GOT3 (cell line): ENCODE results near the gene TCL1B.
"Not testable (repeated sequence)": the region's sequence is repeated elsewhere in the genome, so short reads cannot be mapped to it uniquely, and the experiment has no call there.

Source experiments
- DNase-seq: peaks from one replicate; lab custom pipeline; 2025; ENCODE audit warnings: mixed read lengths; lab: John Stamatoyannopoulos, UW

Gene TCL1B

DNA sequence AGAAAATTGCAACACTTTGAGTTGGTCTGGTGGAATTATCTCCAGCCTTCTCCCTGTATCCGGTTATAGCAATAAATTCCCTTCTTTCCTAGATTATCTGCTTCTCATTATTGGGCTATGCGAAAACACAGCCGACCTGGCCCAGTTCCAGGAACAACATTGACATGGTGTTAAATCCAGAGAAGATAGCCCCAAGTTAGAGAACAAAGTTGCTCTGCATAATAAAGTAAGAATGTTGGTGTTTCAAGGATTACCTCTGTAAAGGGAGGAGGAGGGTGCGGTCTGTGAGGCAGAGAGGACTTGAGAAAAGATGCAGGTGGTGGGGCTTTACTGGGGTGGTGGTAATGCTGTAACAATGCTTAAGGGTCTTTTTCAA, 15.6 kb downstream of the TCL1B start:
- no peak for DNase-seq

DNA sequence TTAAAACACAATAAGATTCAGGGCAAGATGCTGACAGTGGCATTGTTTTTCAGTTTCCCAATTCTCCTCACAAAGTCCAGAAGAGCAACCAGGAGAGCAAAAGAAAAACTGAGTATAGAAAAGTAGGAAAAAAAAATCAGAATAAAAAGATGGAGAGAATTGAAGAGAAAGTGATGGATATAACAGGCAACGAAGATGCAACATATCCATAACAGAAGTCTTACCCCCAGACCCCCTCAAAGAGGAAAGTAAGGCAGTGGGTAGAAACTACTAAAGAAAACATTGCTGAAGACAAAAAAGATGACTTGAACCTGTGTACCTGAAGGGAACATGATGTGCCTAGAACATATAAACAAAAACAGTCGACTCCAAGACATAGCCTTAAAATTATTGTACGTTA, 17.1 kb downstream of the TCL1B start:
- no peak for DNase-seq

GRCh38 chr14:95703805-95704204, 17.6 kb downstream of the TCL1B start:
- no peak for DNase-seq

GRCh38 chr14:95705518-95705917, 19.3 kb downstream of the TCL1B start:
- DNase-seq: no peak

GRCh38 chr14:95707327-95707726, 21.1 kb downstream of the TCL1B start:
- DNase-seq: no peak

- no peak for DNase-seq
Measured at GRCh38 chr14:95710106-95710505, 23.9 kb downstream of the TCL1B start.

- DNase-seq: no peak
Measured at GRCh38 chr14:95711476-95712176, 25.4 kb downstream of the TCL1B start.

DNA sequence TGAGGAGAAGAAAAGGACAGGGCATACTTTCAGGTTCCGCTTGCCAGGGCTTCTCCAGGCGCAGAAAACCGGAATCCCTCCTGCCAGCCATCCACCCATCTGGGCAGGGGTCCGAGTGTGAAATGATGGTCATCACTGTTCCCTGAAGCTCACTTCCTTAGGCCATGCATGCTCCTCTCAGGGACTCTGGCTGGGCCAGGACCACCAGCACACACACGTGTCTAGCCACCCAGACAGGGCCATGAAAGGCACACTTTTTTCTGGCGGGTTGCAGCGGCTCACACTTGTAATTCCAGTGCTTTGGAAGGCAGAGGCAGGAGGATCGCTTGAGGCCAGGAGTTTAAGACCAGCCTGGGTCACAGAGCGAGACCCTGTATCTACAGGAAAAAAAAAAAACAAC, 26.2 kb downstream of the TCL1B start:
- DNase-seq: no peak

GRCh38 chr14:95713596-95714371, 27.6 kb downstream of the TCL1B start, which contains the start of gene TCL1A:
Gene TCL1A (minus strand): TSS chr14:95714125. CDS start chr14:95714066, 59 bp downstream.
- no peak for DNase-seq

GRCh38 chr14:95722525-95723190, 36.4 kb downstream of the TCL1B start:
- DNase-seq: no peak

- DNase-seq: no peak
Measured at GRCh38 chr14:95725685-95726336, 39.6 kb downstream of the TCL1B start.

DNA sequence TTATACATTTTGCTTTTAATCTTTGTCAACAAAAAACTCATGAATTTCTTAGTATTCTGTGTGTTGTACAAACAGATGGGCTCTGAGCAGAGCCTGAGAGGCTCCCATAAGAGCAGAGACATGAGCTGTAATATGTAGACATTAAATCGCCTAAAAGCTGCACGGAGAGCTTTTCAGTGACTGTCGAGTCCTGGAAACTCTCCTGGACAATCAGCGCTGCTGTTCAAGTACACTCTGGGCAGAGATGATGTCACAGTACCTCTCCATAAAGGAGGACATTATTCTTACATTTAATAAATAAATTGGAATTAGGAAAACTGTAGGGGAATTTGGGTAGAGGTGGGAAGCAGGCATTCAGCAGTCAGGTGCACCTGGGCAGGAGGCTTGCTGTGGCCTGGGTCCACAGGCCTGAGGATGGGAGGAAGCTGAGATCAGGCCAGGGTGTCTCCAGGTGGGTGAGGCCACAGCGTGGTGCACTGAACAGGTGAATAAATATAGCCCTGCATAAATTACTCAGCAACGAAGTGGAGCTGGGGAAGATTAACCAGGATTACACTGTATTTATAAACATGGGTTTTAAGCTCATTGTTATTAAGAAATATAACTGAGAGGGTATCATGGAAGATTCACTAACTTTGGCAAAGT, 41.0 kb downstream of the TCL1B start:
- no peak for DNase-seq

DNA sequence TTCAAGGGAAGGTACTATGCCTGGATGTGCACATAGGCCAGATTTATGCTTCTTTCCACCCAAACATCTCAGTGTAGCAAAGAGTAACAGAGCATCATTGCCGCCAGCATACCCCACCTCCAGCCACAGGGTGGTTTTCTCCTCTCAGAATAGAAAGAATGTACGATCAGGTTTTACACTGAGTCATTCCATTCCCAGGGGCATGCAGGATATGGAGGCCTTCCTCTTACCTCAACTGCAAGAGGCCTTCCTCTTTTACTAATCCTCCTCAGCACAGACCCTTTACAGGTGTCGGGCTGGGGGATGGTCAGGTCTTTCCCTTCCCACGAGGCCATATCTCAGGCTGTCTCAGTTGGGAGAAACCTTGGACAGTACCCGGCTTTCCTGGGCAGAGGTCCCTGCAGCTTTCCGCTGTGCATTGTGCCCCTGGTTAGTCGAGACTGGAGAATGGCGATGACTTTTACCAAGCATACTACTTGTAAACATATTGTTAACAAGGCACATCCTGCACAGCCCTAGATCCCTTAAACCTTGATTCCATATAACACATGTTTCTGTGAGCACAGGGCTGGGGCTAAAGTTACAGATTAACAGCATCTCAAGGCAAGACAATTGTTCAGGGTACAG, 43.3 kb downstream of the TCL1B start:
- not testable (repeated sequence) for DNase-seq

- DNase-seq: no peak
Measured at GRCh38 chr14:95730126-95730525, 43.9 kb downstream of the TCL1B start.

GRCh38 chr14:95733212-95733611, 47.0 kb downstream of the TCL1B start:
- DNase-seq: no peak

DNA sequence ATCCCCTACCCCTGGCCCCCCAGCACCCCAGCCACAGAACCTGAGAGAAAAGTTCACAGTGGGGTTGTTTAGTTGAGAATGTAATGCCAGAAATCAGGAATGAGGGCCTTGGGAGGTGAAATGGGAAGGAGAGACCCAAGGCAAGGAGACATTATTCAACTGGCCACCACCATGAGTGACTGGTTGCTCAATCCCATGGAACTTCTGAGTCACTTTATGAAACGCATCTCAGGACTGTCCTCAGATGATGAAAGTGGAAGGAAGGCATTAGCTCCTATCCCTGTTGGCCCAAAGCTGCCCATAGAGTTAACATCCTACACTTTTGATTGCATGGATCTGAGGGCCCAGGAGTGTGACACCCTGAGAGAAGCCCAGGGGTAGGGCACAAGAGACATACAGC, 53.1 kb downstream of the TCL1B start:
- no peak for DNase-seq

GRCh38 chr14:95741038-95741490, 54.8 kb downstream of the TCL1B start:
- DNase-seq: no peak

DNA sequence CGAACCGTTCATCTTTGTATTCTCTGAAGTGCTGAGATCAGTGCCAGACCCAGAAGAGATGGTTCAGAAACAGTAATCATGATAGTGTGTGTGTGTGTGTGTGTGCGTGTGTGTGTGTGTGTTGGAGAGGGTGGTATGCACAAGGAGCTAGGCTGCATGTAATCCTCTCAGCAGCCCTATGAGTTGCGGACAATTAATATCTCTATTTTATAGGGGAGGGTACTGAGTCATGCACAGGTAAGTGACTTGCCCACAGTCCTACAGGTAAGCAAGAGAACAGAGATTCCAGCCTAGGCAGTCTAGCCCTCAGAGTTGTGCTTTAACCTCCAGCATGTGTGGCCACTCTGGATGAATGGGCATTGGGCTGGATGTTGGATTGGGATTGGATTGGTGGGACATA, 55.6 kb downstream of the TCL1B start:
- DNase-seq: no peak
